ENCODE measurements around the gene IGFN1.
A peak's percentile ranks its signal among the peaks of the same experiment; 100 is the strongest.

Gene IGFN1

GRCh38 chr1:201144701-201145100, 45.9 kb upstream of the IGFN1 start:
- no peak for DNase-seq (ENCODE audit: low read depth)
- TF ChIP-seq CTCF (conservative IDR thresholded peaks at IDR 0.05; ENCODE audit: low read length) = no peak
- H3K4me3 ChIP-seq (ENCODE audit: low read length) = no peak overlapping the region

- no peak overlapping the region for H3K4me3 ChIP-seq (ENCODE audit: low read length)
- no peak for TF ChIP-seq CTCF (conservative IDR thresholded peaks at IDR 0.05; ENCODE audit: low read length)
- DNase-seq (ENCODE audit: low read depth) = no peak
These were observed 45.5 kb upstream of the IGFN1 start for GRCh38 chr1:201145132-201145531.

GRCh38 chr1:201145816-201146215, 44.8 kb upstream of the IGFN1 start:
- H3K4me3 ChIP-seq (ENCODE audit: low read length) = no peak overlapping the region
- no peak for DNase-seq (ENCODE audit: low read depth)
- no peak for TF ChIP-seq CTCF (conservative IDR thresholded peaks at IDR 0.05; ENCODE audit: low read length)

GRCh38 chr1:201146626-201147390, 43.8 kb upstream of the IGFN1 start:
- H3K4me3 ChIP-seq (ENCODE audit: low read length) = no peak overlapping the region
- no peak for DNase-seq (ENCODE audit: low read depth)
- TF ChIP-seq CTCF (conservative IDR thresholded peaks at IDR 0.05; ENCODE audit: low read length) = no peak

GRCh38 chr1:201147396-201148015, 43.1 kb upstream of the IGFN1 start:
- DNase-seq (ENCODE audit: low read depth) = no peak
- no peak overlapping the region for H3K4me3 ChIP-seq (ENCODE audit: low read length)
- no peak for TF ChIP-seq CTCF (conservative IDR thresholded peaks at IDR 0.05; ENCODE audit: low read length)

- peak; percentile 19 for DNase-seq (ENCODE audit: low read depth)
These were observed 41.2 kb upstream of the IGFN1 start for GRCh38 chr1:201149400-201149799.

More at GRCh38 chr1:201149400-201149799, 41.2 kb upstream of the IGFN1 start:
- TF ChIP-seq CTCF (conservative IDR thresholded peaks at IDR 0.05; ENCODE audit: low read length) = peak; percentile 39
- H3K4me3 ChIP-seq (ENCODE audit: low read length) = no peak overlapping the region
